HCEC 1CT (cell line): ENCODE measurements around the gene TRAPPC10.
"Not testable (repeated sequence)": the region's sequence is repeated elsewhere in the genome, so short reads cannot be mapped to it uniquely, and the experiment has no call there.

Experiments
- DNase-seq: peaks from one replicate; pipeline ENCODE4 v3.0.0-alpha.2; 2017

TRAPPC10 gene

GRCh38 chr21:44093761-44094160 lies 81.7 kb downstream of the TRAPPC10 start:
- no peak for DNase-seq

GRCh38 chr21:44094832-44095231 lies 82.7 kb downstream of the TRAPPC10 start:
- DNase-seq, result no peak

- DNase-seq, result not testable (repeated sequence)
Measured at GRCh38 chr21:44098507-44098906, 86.4 kb downstream of the TRAPPC10 start.

- DNase-seq, result not testable (repeated sequence)
Measured at GRCh38 chr21:44098964-44099363, 86.9 kb downstream of the TRAPPC10 start.

GRCh38 chr21:44107026-44107501 lies 95.0 kb downstream of the TRAPPC10 start, which contains the start of gene PWP2:
Gene PWP2 (plus strand): TSS chr21:44107399. CDS start chr21:44107417, 18 bp downstream.
- DNase-seq, result not testable (repeated sequence)

- DNase-seq, result not testable (repeated sequence)
Measured at GRCh38 chr21:44107589-44107988, 95.5 kb downstream of the TRAPPC10 start.

GRCh38 chr21:44113702-44114371 lies 101.7 kb downstream of the TRAPPC10 start:
- not testable (repeated sequence) for DNase-seq

- DNase-seq, result not testable (repeated sequence)
Measured at GRCh38 chr21:44122131-44122530, 110.0 kb downstream of the TRAPPC10 start.

GRCh38 chr21:44127827-44128226 lies 115.7 kb downstream of the TRAPPC10 start:
- DNase-seq, result not testable (repeated sequence)

GRCh38 chr21:44133715-44134057 lies 121.6 kb downstream of the TRAPPC10 start:
- not testable (repeated sequence) for DNase-seq

- DNase-seq, result not testable (repeated sequence)
Measured at GRCh38 chr21:44134732-44135131, 122.6 kb downstream of the TRAPPC10 start.

GRCh38 chr21:44138039-44138438 lies 125.9 kb downstream of the TRAPPC10 start:
- not testable (repeated sequence) for DNase-seq

- DNase-seq, result not testable (repeated sequence)
Measured at GRCh38 chr21:44139787-44140551, 127.9 kb downstream of the TRAPPC10 start.

GRCh38 chr21:44140552-44140932 lies 128.4 kb downstream of the TRAPPC10 start:
- DNase-seq, result not testable (repeated sequence)

- DNase-seq, result not testable (repeated sequence)
Measured at GRCh38 chr21:44142470-44142869, 130.4 kb downstream of the TRAPPC10 start.

GRCh38 chr21:44143380-44143779 lies 131.3 kb downstream of the TRAPPC10 start:
- DNase-seq, result not testable (repeated sequence)

- not testable (repeated sequence) for DNase-seq
Measured at GRCh38 chr21:44143996-44144395, 131.9 kb downstream of the TRAPPC10 start.

GRCh38 chr21:44144784-44145602 lies 132.9 kb downstream of the TRAPPC10 start:
- not testable (repeated sequence) for DNase-seq

- not testable (repeated sequence) for DNase-seq
Measured at GRCh38 chr21:44145616-44146015, 133.5 kb downstream of the TRAPPC10 start.

GRCh38 chr21:44147108-44147507 lies 135.0 kb downstream of the TRAPPC10 start:
- DNase-seq, result not testable (repeated sequence)

- not testable (repeated sequence) for DNase-seq
Measured at GRCh38 chr21:44150255-44150654, 138.1 kb downstream of the TRAPPC10 start.

- DNase-seq, result not testable (repeated sequence)
Measured at GRCh38 chr21:44153214-44153888, 141.2 kb downstream of the TRAPPC10 start.
